GM12891 (cell line): ENCODE measurements around the gene KLK15.

Experiments
- PAX5 ChIP-seq: IDR thresholded peaks from 2 replicates; pipeline ENCODE4 v1.6.1; 2011; ENCODE audit warnings: low read length, moderate library complexity, mild to moderate bottlenecking; ENCODE audit not compliant: insufficient read depth, severe bottlenecking
- POLR2A ChIP-seq: IDR thresholded peaks from 2 replicates; pipeline ENCODE4 v1.6.1; 2011; ENCODE audit warnings: low read depth, low read length, control low read depth
- POLR2AphosphoS5 ChIP-seq: IDR thresholded peaks from 2 replicates; pipeline ENCODE4 v1.6.1; 2011; ENCODE audit warnings: low read depth, low read length, control low read depth
- SPI1 ChIP-seq: IDR thresholded peaks from 2 replicates; pipeline ENCODE4 v1.6.1; 2011; ENCODE audit warnings: low read depth, low read length, control low read depth
- TAF1 ChIP-seq: IDR thresholded peaks from 2 replicates; pipeline ENCODE4 v1.6.1; 2011; ENCODE audit warnings: low read depth, low read length, control low read depth

GRCh38 chr19:50777261-50777660 is 56.1 kb downstream of the KLK15 start:
- no peak for TF ChIP-seq POLR2AphosphoS5
- no peak for TF ChIP-seq POLR2A
- no peak for TF ChIP-seq TAF1
- no peak for TF ChIP-seq PAX5
- no peak for TF ChIP-seq SPI1
